H1 (cell line): Measurements from ENCODE around the gene LPCAT1. TPM values are rescaled to one million over a fixed set of nuclear protein-coding genes. Genes with fewer than 3 reads are reported as not detected.

Source experiments
- CTCF ChIA-PET: fragments of 300-600 bp; sonication (Branson Sonifier 250); formaldehyde crosslinking; loops from one replicate; lab custom pipeline; 2021; ENCODE audit not compliant: partially characterized antibody; lab: Charles Lee
- POLR2A ChIA-PET: fragments of 300-600 bp; sonication (Branson Sonifier 250); formaldehyde crosslinking; loops from one replicate; lab custom pipeline; 2021; ENCODE audit warnings: inconsistent platforms; ENCODE audit not compliant: partially characterized antibody; lab: Charles Lee
- DNase-seq, 2 experiments: peaks; one replicate each; pipeline versions ENCODE4 v3.0.0 to v3.0.0-alpha.2; 2010 to 2022; ENCODE audit warnings: low spot score in 2 of 2, low read depth in 1 of 2, mixed read lengths in 1 of 2
- FAIRE-seq: peaks from 2 replicates; lab custom pipeline; 2011; peaks lifted over from hg19 to GRCh38; lab: Jason Lieb, UNC
- H2AFZ ChIP-seq: 2 replicates; pipeline ENCODE4 v1.8.1; 2012; ENCODE audit warnings: low read length, inconsistent platforms
- H2AK5ac ChIP-seq: 2 replicates; pipeline ENCODE4 v1.6.1; 2013; ENCODE audit warnings: low read depth, low read length
- H2BK120ac ChIP-seq: replicated peaks from 2 replicates; pipeline ENCODE3; 2013; ENCODE audit warnings: low read depth, low read length, inconsistent platforms
- H2BK12ac ChIP-seq: 2 replicates; pipeline ENCODE4 v1.6.1; 2013; ENCODE audit warnings: low read depth, low read length
- H2BK15ac ChIP-seq: 2 replicates; pipeline ENCODE4 v1.6.1; 2013; ENCODE audit warnings: low read length
- H2BK20ac ChIP-seq: 2 replicates; pipeline ENCODE4 v1.6.1; 2013; ENCODE audit warnings: low read length
- H2BK5ac ChIP-seq: 2 replicates; pipeline ENCODE4 v1.6.1; 2013; ENCODE audit warnings: low read depth, low read length
- H3K14ac ChIP-seq: 2 replicates; pipeline ENCODE4 v1.6.1; 2013; ENCODE audit warnings: inconsistent platforms; ENCODE audit not compliant: insufficient read length
- H3K18ac ChIP-seq: 2 replicates; pipeline ENCODE4 v1.6.1; 2013; ENCODE audit warnings: low read length; ENCODE audit errors: extremely low read depth
- H3K23ac ChIP-seq: 2 replicates; pipeline ENCODE4 v1.6.1; 2013; ENCODE audit warnings: inconsistent platforms; ENCODE audit not compliant: insufficient read length
- H3K23me2 ChIP-seq: 2 replicates; pipeline ENCODE4 v1.6.1; 2013; ENCODE audit warnings: low read depth, low read length
- H3K27ac ChIP-seq: 2 replicates; pipeline ENCODE4 v1.6.1; 2011; ENCODE audit warnings: low read depth, low read length, inconsistent platforms
- H3K27me3 ChIP-seq, 4 experiments: replicated peaks in 1 of 4; 1 replicate in 1 of 4; 2 replicates in 3 of 4; pipeline versions ENCODE4 v1.6.1 to v1.8.1; 2011 to 2013; ENCODE audit warnings: low read length in 3 of 4, mild to moderate bottlenecking in 3 of 4, inconsistent platforms in 2 of 4, mixed read lengths in 2 of 4, moderate library complexity in 1 of 4; ENCODE audit not compliant: control insufficient read depth in 3 of 4, insufficient read depth in 3 of 4; ENCODE audit errors: extremely low read depth in 1 of 4
- H3K36me3 ChIP-seq, 4 experiments: 2 replicates each; pipeline versions ENCODE4 v1.6.1 to v1.8.1; 2011 to 2013; ENCODE audit warnings: mild to moderate bottlenecking in 4 of 4, low read length in 3 of 4, moderate library complexity in 2 of 4, control low read depth in 1 of 4, inconsistent platforms in 1 of 4; ENCODE audit not compliant: insufficient read depth in 4 of 4, control insufficient read depth in 2 of 4
- H3K4ac ChIP-seq: replicated peaks from 2 replicates; pipeline ENCODE3; 2013; ENCODE audit warnings: low read length, low read depth, mixed read lengths, inconsistent platforms; ENCODE audit not compliant: insufficient read length
- H3K4me1 ChIP-seq, 4 experiments: replicated peaks in 1 of 4; 1 replicate in 1 of 4; 2 replicates in 3 of 4; pipeline versions ENCODE4 v1.6.1 to v1.8.1; 2011 to 2013; ENCODE audit warnings: low read length in 3 of 4, inconsistent platforms in 2 of 4, mixed read lengths in 1 of 4; ENCODE audit not compliant: insufficient read depth in 4 of 4, control insufficient read depth in 3 of 4
- H3K4me2 ChIP-seq, 2 experiments: 2 replicates each; pipeline versions ENCODE4 v1.6.1 to v1.8.1; 2011 to 2013; ENCODE audit warnings: low read depth in 2 of 2, low read length in 2 of 2, control low read depth in 1 of 2, inconsistent platforms in 1 of 2, mild to moderate bottlenecking in 1 of 2; ENCODE audit not compliant: insufficient read depth in 1 of 2
- H3K4me3 ChIP-seq, 4 experiments: fragments of 200-600, 300-600 bp in 1 of 4; sonication (generic), shearing (Covaris generic), sonication (Bioruptor Twin) in 1 of 4; 2 replicates each; pipeline versions ENCODE4 v1.5.1 to v1.8.1; 2011 to 2016; ENCODE audit warnings: low read length in 4 of 4, low read depth in 3 of 4, control low read depth in 2 of 4, inconsistent platforms in 2 of 4, mild to moderate bottlenecking in 2 of 4, mixed read lengths in 1 of 4, moderate library complexity in 1 of 4; ENCODE audit not compliant: insufficient read depth in 2 of 4; ENCODE audit errors: extremely low read depth in 1 of 4
- H3K56ac ChIP-seq: replicated peaks from 2 replicates; pipeline ENCODE3; 2013; ENCODE audit warnings: low read depth, mild to moderate bottlenecking, mixed read lengths, low read length, inconsistent platforms; ENCODE audit not compliant: insufficient read length
- H3K79me1 ChIP-seq: 2 replicates; pipeline ENCODE4 v1.6.1; 2013; ENCODE audit warnings: low read depth, low read length, control low read depth
- H3K79me2 ChIP-seq, 2 experiments: 2 replicates each; pipeline versions ENCODE4 v1.6.1 to v1.8.1; 2012 to 2013; ENCODE audit warnings: low read length in 2 of 2, mild to moderate bottlenecking in 2 of 2, inconsistent platforms in 1 of 2; ENCODE audit not compliant: insufficient read depth in 2 of 2, control insufficient read depth in 1 of 2
- H3K9ac ChIP-seq, 4 experiments: replicated peaks in 1 of 4; 1 replicate in 1 of 4; 2 replicates in 3 of 4; pipeline versions ENCODE4 v1.6.1 to v1.8.1; 2011 to 2013; ENCODE audit warnings: low read depth in 3 of 4, low read length in 3 of 4, control low read depth in 2 of 4, mild to moderate bottlenecking in 2 of 4, moderate library complexity in 2 of 4, inconsistent platforms in 1 of 4; ENCODE audit errors: extremely low read depth in 1 of 4
- H3K9me3 ChIP-seq, 2 experiments: 2 replicates each; pipeline versions ENCODE4 v1.6.1 to v1.8.1; 2012 to 2013; ENCODE audit warnings: mild to moderate bottlenecking in 2 of 2, moderate library complexity in 2 of 2, control low read depth in 1 of 2, inconsistent platforms in 1 of 2, low read depth in 1 of 2, low read length in 1 of 2, mixed read lengths in 1 of 2; ENCODE audit not compliant: insufficient read depth in 2 of 2
- H4K20me1 ChIP-seq, 2 experiments: replicated peaks in 1 of 2; 2 replicates each; pipeline versions ENCODE3 to v1.8.1; 2011 to 2013; ENCODE audit warnings: inconsistent platforms in 2 of 2, low read length in 2 of 2, mild to moderate bottlenecking in 1 of 2; ENCODE audit not compliant: insufficient read depth in 2 of 2, control insufficient read depth in 1 of 2
- H4K5ac ChIP-seq: 2 replicates; pipeline ENCODE4 v1.6.1; 2013; ENCODE audit warnings: low read length, low read depth, mixed read lengths, inconsistent platforms; ENCODE audit not compliant: insufficient read length
- H4K8ac ChIP-seq: 2 replicates; pipeline ENCODE4 v1.8.0; 2013; ENCODE audit warnings: mild to moderate bottlenecking, moderate library complexity, low read length, inconsistent platforms; ENCODE audit not compliant: insufficient read depth; ENCODE audit errors: extremely low read depth
- H4K91ac ChIP-seq: replicated peaks from 2 replicates; pipeline ENCODE3; 2013; ENCODE audit warnings: low read length, mixed read lengths, inconsistent platforms; ENCODE audit not compliant: insufficient read length
- ATF2 ChIP-seq: IDR thresholded peaks from 2 replicates; pipeline ENCODE4 v1.6.1; 2012; ENCODE audit warnings: low read length, inconsistent platforms
- BACH1 ChIP-seq: IDR thresholded peaks from 2 replicates; pipeline ENCODE4 v1.6.1; 2012; ENCODE audit warnings: low read length, improper control_type of control experiment
- CEBPB ChIP-seq: IDR thresholded peaks from 2 replicates; pipeline ENCODE4 v1.6.1; 2012; ENCODE audit warnings: low read depth, low read length
- KDM5A ChIP-seq: fragments of 200-600 bp; IDR thresholded peaks from 2 replicates; pipeline ENCODE4 v1.7.1; 2012; ENCODE audit warnings: mild to moderate bottlenecking, low read length, inconsistent platforms, mixed read lengths
- MAFK ChIP-seq: IDR thresholded peaks from 2 replicates; pipeline ENCODE4 v1.6.1; 2012; ENCODE audit warnings: low read depth, mild to moderate bottlenecking, improper control_type of control experiment, low read length
- SAP30 ChIP-seq: fragments of 300-600 bp; sonication (generic); IDR thresholded peaks from 2 replicates; pipeline ENCODE4 v1.7.1; 2012; ENCODE audit warnings: low read length, moderate library complexity, mild to moderate bottlenecking, inconsistent platforms; ENCODE audit not compliant: insufficient read depth, insufficient replicate concordance
- SIN3A ChIP-seq, 2 experiments: IDR thresholded peaks in 1 of 2; conservative IDR thresholded peaks in 1 of 2; 2 replicates each; pipeline ENCODE4 v1.6.1; 2011 to 2012; ENCODE audit warnings: low read length in 2 of 2, improper control_type of control experiment in 1 of 2, low read depth in 1 of 2, mild to moderate bottlenecking in 1 of 2
- USF2 ChIP-seq: IDR thresholded peaks from 2 replicates; pipeline ENCODE4 v1.6.1; 2011; ENCODE audit warnings: low read length, improper control_type of control experiment
- WGBS, 2 experiments: shearing (Covaris generic) in 1 of 2; methylation state at CpG; one replicate each; pipeline versions ENCODE4 v1.1.6 to v1.1.7; 2013 to 2015; ENCODE audit warnings: low lambda C conversion rate in 2 of 2, mixed read lengths in 2 of 2, inconsistent platforms in 1 of 2, low coverage in 1 of 2, missing lambda C conversion rate in 1 of 2; ENCODE audit not compliant: insufficient replicate concordance in 2 of 2, insufficient coverage in 1 of 2, insufficient read length in 1 of 2; ENCODE audit errors: extremely low coverage in 1 of 2, missing lambda C conversion rate in 1 of 2; 5-methylcytosine and 5-hydroxymethylcytosine counted together
- polyA plus RNA-seq, 7 experiments: library from polyadenylated mRNA; depleted of rRNA in 3 of 7; stranded (reverse) in 5 of 7; unstranded in 2 of 7; fragments of >200 nt in 5 of 7; fragments of 200-250 nt in 2 of 7; gene quantifications; 1 replicate in 5 of 7; 2 replicates in 1 of 7; 4 replicates in 1 of 7; pipeline versions ENCODE4 v1.2.1 to v1.2.3, GENCODE V29; 2011 to 2013; ENCODE audit warnings: missing spikeins in 2 of 7, mixed read lengths in 2 of 7
- total RNA-seq: library from RNA; stranded (reverse); fragmentation: NEBNext Ultra II Directional; extraction: Animal tissue kit (Norgen Biotek cat#: 25700); gene quantifications from 2 replicates; pipeline ENCODE4 v1.2.1, GENCODE V29; 2021

LPCAT1 gene
- total and polyA plus RNA-seq, 2 of the 8 experiments (the other 6 are each of a cell fraction or from before 2014, with no cell fraction given): 107 to 260 TPM

GRCh38 chr5:1484730-1485578, 38.8 kb downstream of the LPCAT1 start:
- Histone ChIP-seq H4K8ac (no peak overlapping the region), H2BK12ac (no peak overlapping the region), H3K4me3 (no peak overlapping the region), H2BK15ac (no peak overlapping the region), H2BK5ac (no peak overlapping the region), H3K56ac (no peak overlapping the region), H2AK5ac (no peak overlapping the region), H4K5ac (no peak overlapping the region), H3K4me1 (peaks cover 0 to 2% (median 0%) of the 10 kb centered on the region in 4 experiments; a peak in 1 of 7 replicates), H3K23me2 (no peaks in the 10 kb centered on the region), H3K9me3 (no peaks in the 10 kb centered on the region), H4K20me1 (peaks cover 12 to 20% of the 10 kb centered on the region in 2 experiments), H4K91ac (no peak overlapping the region), H3K18ac (no peak overlapping the region), H3K36me3 (peaks cover 30 to 57% (median 54%) of the 10 kb centered on the region in 4 experiments), H3K79me2 (peaks cover 0 to 4% of the 10 kb centered on the region in 2 experiments; a peak in 1 of 4 replicates), H2BK120ac (no peak overlapping the region), H3K4me2 (no peak overlapping the region), H2BK20ac (no peak overlapping the region), H3K27me3 (no peaks in the 10 kb centered on the region), H3K9ac (no peak overlapping the region; a peak in 2 of 7 replicates), H3K79me1 (peaks cover 13% of the 10 kb centered on the region; the same call in 1 of the 2 replicates), H3K14ac (no peak overlapping the region), H3K23ac (no peak overlapping the region), H3K4ac (no peak overlapping the region), H3K27ac (no peak overlapping the region), H2AFZ (no peak overlapping the region)
- no peak for DNase-seq
- no peak for FAIRE-seq
- 88% methylated on average over 20 of the region's 20 CpGs; no CpG with 5 or more reads in 1 of the 2 experiments for WGBS, 2 experiments
- POLR2A ChIA-PET: interaction anchor here (1.2 kb wide), 1 partner anchor 21 kb away, joined by 3 read pairs; no protein-coding TSS in a partner anchor
- CTCF ChIA-PET: interaction anchor here (0.6 to 3.7 kb wide), 5 partner anchors 10 to 122 kb away, joined by 3 to 13 read pairs (median 6); no protein-coding TSS in a partner anchor
- no peak for TF ChIP-seq MAFK
- no peak for TF ChIP-seq CEBPB
- TF ChIP-seq SIN3A (conservative IDR thresholded peaks at IDR 0.05 in 1 of 2, IDR thresholded peaks at IDR 0.05 in 1 of 2; ENCODE audit: low read depth in 1 of 2, low read length in 2 of 2): no peak
- no peak for TF ChIP-seq KDM5A
- TF ChIP-seq BACH1: no peak
- no peak for TF ChIP-seq ATF2
- no peak for TF ChIP-seq SAP30
- TF ChIP-seq USF2: no peak
